ENCODE measurements around the gene VSIR. TPM values are rescaled to one million over a fixed set of nuclear protein-coding genes. Genes with fewer than 3 reads are reported as not detected.

Gene VSIR
- total and polyA plus RNA-seq, 10 of the 15 experiments (the other 5 are each of a cell fraction or from before 2014, with no cell fraction given): 0.19 to 12.5 (median 6.7) TPM

DNA sequence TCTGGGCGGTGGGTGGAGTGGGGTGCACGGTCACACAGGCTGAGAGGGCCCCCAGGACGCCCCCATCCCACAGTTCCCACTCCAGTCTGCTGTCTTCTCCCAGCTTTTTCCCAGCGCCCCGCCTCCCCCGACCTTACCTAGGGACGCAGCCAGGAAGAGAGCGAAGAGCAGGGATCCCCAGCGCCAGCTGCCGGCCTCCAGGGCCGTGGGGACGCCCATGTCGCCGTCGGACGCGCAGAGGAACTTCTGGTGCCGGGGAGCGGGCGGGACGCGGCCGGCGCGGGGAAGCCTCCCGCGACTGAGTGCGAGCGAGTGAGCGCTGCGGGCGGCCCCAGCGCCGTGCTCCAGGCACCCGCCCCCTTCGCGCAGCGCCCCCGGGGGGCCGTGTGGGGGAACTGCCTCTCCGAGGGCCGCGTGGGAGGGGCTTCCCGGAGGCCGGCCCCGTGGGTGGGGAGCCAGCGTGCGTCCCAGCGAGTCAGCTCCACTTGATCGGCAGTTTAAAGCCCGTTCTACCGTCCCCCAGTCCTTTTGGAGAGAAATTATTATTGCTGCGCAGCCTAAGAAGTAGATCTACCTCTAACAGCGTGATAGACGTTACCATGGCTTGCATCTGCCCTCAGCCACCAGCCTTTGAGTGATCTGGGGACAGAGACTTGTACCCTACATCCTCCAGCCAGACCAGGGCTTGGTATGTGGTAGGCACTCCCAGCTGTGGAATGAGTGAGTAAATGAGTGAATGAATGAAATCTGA, at the start of gene VSIR (continued):
- TF ChIP-seq, protein P1, sequence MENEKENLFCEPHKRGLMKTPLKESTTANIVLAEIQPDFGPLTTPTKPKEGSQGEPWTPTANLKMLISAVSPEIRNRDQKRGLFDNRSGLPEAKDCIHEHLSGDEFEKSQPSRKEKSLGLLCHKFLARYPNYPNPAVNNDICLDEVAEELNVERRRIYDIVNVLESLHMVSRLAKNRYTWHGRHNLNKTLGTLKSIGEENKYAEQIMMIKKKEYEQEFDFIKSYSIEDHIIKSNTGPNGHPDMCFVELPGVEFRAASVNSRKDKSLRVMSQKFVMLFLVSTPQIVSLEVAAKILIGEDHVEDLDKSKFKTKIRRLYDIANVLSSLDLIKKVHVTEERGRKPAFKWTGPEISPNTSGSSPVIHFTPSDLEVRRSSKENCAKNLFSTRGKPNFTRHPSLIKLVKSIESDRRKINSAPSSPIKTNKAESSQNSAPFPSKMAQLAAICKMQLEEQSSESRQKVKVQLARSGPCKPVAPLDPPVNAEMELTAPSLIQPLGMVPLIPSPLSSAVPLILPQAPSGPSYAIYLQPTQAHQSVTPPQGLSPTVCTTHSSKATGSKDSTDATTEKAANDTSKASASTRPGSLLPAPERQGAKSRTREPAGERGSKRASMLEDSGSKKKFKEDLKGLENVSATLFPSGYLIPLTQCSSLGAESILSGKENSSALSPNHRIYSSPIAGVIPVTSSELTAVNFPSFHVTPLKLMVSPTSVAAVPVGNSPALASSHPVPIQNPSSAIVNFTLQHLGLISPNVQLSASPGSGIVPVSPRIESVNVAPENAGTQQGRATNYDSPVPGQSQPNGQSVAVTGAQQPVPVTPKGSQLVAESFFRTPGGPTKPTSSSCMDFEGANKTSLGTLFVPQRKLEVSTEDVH (IDR thresholded peaks at IDR 0.05; ENCODE audit: low read depth, partially characterized antibody): no peak
- no peak for TF ChIP-seq EZH2 (IDR thresholded peaks at IDR 0.05; ENCODE audit: borderline replicate concordance, control insufficient read depth, low read depth, low read length)
- no peak for TF ChIP-seq WRNIP1 (IDR thresholded peaks at IDR 0.05; ENCODE audit: borderline replicate concordance, low read depth, low read length)
- TF ChIP-seq, protein P2, sequence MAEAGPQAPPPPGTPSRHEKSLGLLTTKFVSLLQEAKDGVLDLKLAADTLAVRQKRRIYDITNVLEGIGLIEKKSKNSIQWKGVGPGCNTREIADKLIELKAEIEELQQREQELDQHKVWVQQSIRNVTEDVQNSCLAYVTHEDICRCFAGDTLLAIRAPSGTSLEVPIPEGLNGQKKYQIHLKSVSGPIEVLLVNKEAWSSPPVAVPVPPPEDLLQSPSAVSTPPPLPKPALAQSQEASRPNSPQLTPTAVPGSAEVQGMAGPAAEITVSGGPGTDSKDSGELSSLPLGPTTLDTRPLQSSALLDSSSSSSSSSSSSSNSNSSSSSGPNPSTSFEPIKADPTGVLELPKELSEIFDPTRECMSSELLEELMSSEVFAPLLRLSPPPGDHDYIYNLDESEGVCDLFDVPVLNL (IDR thresholded peaks at IDR 0.05; ENCODE audit: low read depth, low read length): no peak; the same call in 1 of the 2 replicates
- TF ChIP-seq, protein P3, sequence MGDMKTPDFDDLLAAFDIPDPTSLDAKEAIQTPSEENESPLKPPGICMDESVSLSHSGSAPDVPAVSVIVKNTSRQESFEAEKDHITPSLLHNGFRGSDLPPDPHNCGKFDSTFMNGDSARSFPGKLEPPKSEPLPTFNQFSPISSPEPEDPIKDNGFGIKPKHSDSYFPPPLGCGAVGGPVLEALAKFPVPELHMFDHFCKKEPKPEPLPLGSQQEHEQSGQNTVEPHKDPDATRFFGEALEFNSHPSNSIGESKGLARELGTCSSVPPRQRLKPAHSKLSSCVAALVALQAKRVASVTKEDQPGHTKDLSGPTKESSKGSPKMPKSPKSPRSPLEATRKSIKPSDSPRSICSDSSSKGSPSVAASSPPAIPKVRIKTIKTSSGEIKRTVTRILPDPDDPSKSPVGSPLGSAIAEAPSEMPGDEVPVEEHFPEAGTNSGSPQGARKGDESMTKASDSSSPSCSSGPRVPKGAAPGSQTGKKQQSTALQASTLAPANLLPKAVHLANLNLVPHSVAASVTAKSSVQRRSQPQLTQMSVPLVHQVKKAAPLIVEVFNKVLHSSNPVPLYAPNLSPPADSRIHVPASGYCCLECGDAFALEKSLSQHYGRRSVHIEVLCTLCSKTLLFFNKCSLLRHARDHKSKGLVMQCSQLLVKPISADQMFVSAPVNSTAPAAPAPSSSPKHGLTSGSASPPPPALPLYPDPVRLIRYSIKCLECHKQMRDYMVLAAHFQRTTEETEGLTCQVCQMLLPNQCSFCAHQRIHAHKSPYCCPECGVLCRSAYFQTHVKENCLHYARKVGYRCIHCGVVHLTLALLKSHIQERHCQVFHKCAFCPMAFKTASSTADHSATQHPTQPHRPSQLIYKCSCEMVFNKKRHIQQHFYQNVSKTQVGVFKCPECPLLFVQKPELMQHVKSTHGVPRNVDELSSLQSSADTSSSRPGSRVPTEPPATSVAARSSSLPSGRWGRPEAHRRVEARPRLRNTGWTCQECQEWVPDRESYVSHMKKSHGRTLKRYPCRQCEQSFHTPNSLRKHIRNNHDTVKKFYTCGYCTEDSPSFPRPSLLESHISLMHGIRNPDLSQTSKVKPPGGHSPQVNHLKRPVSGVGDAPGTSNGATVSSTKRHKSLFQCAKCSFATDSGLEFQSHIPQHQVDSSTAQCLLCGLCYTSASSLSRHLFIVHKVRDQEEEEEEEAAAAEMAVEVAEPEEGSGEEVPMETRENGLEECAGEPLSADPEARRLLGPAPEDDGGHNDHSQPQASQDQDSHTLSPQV (IDR thresholded peaks at IDR 0.05): peak; percentile 53; the same call in 1 of the 2 replicates
- TF ChIP-seq RFX5 (IDR thresholded peaks at IDR 0.05; ENCODE audit: low read depth, low read length): no peak
- 0 out of 2 replicates have a peak, but pooled peaks have one; percentile 11 for TF ChIP-seq NFXL1 (IDR thresholded peaks at IDR 0.05; ENCODE audit: borderline replicate concordance)
- TF ChIP-seq MTA3 (IDR thresholded peaks at IDR 0.05; ENCODE audit: borderline replicate concordance, low read length): no peak
- 0 out of 2 replicates have a peak, but pooled peaks have one; percentile 17 for TF ChIP-seq NR2C1 (IDR thresholded peaks at IDR 0.05)
- no peak for TF ChIP-seq SREBF2 (IDR thresholded peaks at IDR 0.05; ENCODE audit: low read length)
- TF ChIP-seq NR2F1 (conservative IDR thresholded peaks at IDR 0.05): peak; percentile 66
- TF ChIP-seq ZNF207 (IDR thresholded peaks at IDR 0.05; ENCODE audit: borderline replicate concordance): peak; percentile 57; the same call in 1 of the 2 replicates
- no peak for TF ChIP-seq EP300 (IDR thresholded peaks at IDR 0.05; ENCODE audit: borderline replicate concordance in 1 of 2, control insufficient read depth in 1 of 2, low read depth in 2 of 2, low read length in 2 of 2)
- no peak for TF ChIP-seq IRF4 (IDR thresholded peaks at IDR 0.05; ENCODE audit: low read depth, low read length)
- TF ChIP-seq SP1 (IDR thresholded peaks at IDR 0.05; ENCODE audit: low read depth, low read length): peak; percentile 76
- TF ChIP-seq, protein P4, sequence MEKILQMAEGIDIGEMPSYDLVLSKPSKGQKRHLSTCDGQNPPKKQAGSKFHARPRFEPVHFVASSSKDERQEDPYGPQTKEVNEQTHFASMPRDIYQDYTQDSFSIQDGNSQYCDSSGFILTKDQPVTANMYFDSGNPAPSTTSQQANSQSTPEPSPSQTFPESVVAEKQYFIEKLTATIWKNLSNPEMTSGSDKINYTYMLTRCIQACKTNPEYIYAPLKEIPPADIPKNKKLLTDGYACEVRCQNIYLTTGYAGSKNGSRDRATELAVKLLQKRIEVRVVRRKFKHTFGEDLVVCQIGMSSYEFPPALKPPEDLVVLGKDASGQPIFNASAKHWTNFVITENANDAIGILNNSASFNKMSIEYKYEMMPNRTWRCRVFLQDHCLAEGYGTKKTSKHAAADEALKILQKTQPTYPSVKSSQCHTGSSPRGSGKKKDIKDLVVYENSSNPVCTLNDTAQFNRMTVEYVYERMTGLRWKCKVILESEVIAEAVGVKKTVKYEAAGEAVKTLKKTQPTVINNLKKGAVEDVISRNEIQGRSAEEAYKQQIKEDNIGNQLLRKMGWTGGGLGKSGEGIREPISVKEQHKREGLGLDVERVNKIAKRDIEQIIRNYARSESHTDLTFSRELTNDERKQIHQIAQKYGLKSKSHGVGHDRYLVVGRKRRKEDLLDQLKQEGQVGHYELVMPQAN (conservative IDR thresholded peaks at IDR 0.05): peak; percentile 66
